Skeletal muscle tissue (tissue), 4 donors: Measurements from ENCODE around the gene OTUB1. TPM values are rescaled to one million over a fixed set of nuclear protein-coding genes. Genes with fewer than 3 reads are reported as not detected.

ENCODE experiments used
- H3K27ac ChIP-seq: one replicate; pipeline ENCODE4 v1.7.0; 2013; ENCODE audit warnings: mild to moderate bottlenecking, low read depth, low read length, inconsistent platforms
- H3K27me3 ChIP-seq, 3 donors: one replicate each; pipeline ENCODE4 v1.7.0; 2013; ENCODE audit warnings: low read length in 3 of 3; ENCODE audit not compliant: control insufficient read depth in 3 of 3, insufficient read depth in 3 of 3
- H3K36me3 ChIP-seq, 3 donors: one replicate each; pipeline ENCODE4 v1.7.0; 2013; ENCODE audit warnings: low read length in 3 of 3; ENCODE audit not compliant: control insufficient read depth in 3 of 3, insufficient read depth in 3 of 3
- H3K4me1 ChIP-seq, 3 donors: one replicate each; pipeline ENCODE4 v1.7.0; 2013; ENCODE audit warnings: low read length in 3 of 3, mild to moderate bottlenecking in 3 of 3; ENCODE audit not compliant: control insufficient read depth in 3 of 3, insufficient read depth in 3 of 3
- H3K4me3 ChIP-seq, 3 donors: one replicate each; pipeline ENCODE4 v1.7.0; 2013; ENCODE audit warnings: low read length in 3 of 3
- H3K9ac ChIP-seq, 3 donors: one replicate each; pipeline ENCODE4 v1.7.0; 2013; ENCODE audit warnings: low read length in 3 of 3, mild to moderate bottlenecking in 3 of 3, moderate library complexity in 2 of 3, low read depth in 1 of 3
- H3K9me3 ChIP-seq, 3 donors: one replicate each; pipeline ENCODE4 v1.7.0; 2013; ENCODE audit warnings: low read length in 3 of 3; ENCODE audit not compliant: control insufficient read depth in 3 of 3
- total RNA-seq: library from RNA; depleted of rRNA; stranded (reverse); fragments of >200 nt; gene quantifications from one replicate; pipeline ENCODE4 v1.2.3, GENCODE V29; 2014
- donor health status: Osteomylitis.

OTUB1 gene
- total RNA-seq, 1 donor from 2014 or later = 18.3 TPM

DNA sequence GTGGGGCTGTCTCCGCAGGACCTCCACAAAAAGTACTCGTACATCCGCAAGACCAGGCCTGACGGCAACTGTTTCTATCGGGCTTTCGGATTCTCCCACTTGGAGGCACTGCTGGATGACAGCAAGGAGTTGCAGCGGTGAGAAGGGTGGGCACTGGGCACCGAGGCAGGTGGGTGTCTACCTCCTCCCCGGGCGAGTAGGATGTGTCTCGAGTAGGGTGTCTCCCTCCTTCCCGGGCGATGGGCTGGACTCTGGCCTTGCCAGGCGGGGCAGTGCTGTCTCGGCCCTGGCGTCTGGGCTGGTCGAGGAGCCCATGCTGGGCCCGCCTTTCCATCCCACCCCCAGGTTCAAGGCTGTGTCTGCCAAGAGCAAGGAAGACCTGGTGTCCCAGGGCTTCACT is 10.3 kb downstream of the OTUB1 start:
- Histone ChIP-seq H3K27me3 (no peaks in the 10 kb centered on the region), H3K9ac (no peak overlapping the region), H3K4me3 (no peak overlapping the region), H3K4me1 (peaks cover 7 to 26% (median 15%) of the 10 kb centered on the region in 3 donors), H3K36me3 (peaks cover 13 to 29% (median 24%) of the 10 kb centered on the region in 3 donors), H3K9me3 (no peaks in the 10 kb centered on the region), H3K27ac (no peak overlapping the region)

DNA sequence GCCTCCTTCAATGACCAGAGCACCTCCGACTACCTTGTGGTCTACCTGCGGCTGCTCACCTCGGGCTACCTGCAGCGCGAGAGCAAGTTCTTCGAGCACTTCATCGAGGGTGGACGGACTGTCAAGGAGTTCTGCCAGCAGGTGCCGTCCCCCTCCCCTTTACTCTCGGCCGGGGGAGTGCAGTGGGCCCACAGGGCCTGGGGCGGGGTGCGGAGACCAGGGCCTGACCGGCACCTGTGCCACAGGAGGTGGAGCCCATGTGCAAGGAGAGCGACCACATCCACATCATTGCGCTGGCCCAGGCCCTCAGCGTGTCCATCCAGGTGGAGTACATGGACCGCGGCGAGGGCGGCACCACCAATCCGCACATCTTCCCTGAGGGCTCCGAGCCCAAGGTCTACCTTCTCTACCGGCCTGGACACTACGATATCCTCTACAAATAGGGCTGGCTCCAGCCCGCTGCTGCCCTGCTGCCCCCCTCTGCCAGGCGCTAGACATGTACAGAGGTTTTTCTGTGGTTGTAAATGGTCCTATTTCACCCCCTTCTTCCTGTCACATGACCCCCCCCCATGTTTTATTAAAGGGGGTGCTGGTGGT is 11.0 kb downstream of the OTUB1 start:
- Histone ChIP-seq H3K36me3 (peaks cover 13 to 29% (median 22%) of the 10 kb centered on the region in 3 donors), H3K27me3 (no peaks in the 10 kb centered on the region), H3K4me1 (peaks cover 14 to 33% (median 22%) of the 10 kb centered on the region in 3 donors), H3K27ac (no peak overlapping the region), H3K4me3 (no peak overlapping the region), H3K9me3 (no peaks in the 10 kb centered on the region), H3K9ac (no peak overlapping the region)

DNA sequence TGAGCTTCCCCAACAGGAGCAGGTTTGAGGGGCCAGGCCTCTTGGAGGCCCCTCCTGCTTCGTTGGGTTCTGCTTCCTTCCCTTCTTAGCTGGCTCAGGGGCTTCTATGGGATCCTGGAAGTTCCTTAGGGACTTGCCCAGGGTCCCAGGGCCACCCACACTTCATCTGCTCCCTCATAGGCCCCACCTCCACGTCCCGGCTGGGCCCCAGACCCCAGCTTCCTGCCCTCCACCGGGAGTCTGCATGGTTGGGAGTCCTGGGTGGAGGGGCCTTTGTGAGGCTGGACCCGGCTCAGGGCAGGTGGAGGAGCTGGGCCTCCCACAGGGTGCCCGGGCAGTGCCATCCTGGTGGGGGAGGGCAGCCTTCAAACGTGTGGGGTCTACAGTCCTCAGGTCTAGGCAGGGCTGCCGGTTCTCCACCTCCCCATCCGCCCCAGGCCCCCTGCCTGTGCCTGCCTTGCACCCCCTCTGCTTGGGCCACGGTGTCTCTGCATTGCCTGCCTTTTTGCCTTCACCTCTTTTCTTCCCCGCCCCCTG is 11.6 kb downstream of the OTUB1 start:
- H3K27me3 ChIP-seq = no peaks in the 10 kb centered on the region
- no peak overlapping the region for H3K9ac ChIP-seq
- peaks cover 16 to 35% (median 24%) of the 10 kb centered on the region in 3 donors for H3K4me1 ChIP-seq
- no peaks in the 10 kb centered on the region for H3K9me3 ChIP-seq
- no peak overlapping the region for H3K4me3 ChIP-seq
- peaks cover 13 to 29% (median 22%) of the 10 kb centered on the region in 3 donors for H3K36me3 ChIP-seq
- no peak overlapping the region for H3K27ac ChIP-seq

DNA sequence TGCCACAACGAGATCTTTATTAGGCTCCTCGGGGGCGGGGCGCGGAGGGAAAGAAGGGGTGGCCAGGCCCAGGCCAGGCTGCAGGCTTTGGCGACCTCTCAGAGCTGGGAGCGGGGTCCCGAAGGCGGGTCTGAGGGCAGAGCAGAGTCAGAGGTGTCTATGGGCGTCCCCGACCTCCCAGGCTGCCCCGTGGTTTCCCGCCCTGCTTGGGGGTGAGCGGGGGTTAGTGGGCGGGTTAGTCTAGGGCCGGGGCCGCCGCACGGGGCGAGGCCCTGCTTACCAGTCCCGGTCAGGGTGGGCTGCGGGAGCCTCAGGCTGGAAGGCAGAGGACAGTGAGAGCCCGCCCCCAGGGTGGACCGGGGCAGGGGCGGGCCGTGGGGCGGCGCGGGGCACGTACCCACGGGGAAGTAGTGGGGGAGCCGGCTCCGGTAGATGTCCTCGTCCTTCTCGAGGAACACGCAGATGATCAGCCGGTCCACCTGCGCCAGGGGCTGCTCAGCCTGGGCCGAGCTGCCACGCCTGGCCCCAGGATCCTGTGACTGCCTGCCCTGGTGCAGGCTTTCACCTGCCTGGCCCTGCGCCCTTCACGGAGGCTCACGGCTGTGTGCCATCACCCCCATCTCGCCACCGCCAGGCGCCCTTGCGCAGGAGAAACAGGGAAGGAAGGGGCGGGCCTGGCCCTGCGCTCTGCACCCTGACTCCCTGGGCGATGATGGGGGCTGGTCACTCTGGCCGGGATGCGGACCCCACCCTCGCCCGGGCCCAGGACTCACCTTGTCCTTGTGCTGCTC is 12.5 kb downstream of the OTUB1 start:
- Histone ChIP-seq H3K27ac (no peak overlapping the region), H3K9me3 (no peaks in the 10 kb centered on the region), H3K9ac (no peak overlapping the region), H3K36me3 (peaks cover 13 to 29% (median 25%) of the 10 kb centered on the region in 3 donors), H3K4me1 (peaks cover 16 to 31% (median 24%) of the 10 kb centered on the region in 3 donors), H3K4me3 (no peak overlapping the region), H3K27me3 (no peaks in the 10 kb centered on the region)

DNA sequence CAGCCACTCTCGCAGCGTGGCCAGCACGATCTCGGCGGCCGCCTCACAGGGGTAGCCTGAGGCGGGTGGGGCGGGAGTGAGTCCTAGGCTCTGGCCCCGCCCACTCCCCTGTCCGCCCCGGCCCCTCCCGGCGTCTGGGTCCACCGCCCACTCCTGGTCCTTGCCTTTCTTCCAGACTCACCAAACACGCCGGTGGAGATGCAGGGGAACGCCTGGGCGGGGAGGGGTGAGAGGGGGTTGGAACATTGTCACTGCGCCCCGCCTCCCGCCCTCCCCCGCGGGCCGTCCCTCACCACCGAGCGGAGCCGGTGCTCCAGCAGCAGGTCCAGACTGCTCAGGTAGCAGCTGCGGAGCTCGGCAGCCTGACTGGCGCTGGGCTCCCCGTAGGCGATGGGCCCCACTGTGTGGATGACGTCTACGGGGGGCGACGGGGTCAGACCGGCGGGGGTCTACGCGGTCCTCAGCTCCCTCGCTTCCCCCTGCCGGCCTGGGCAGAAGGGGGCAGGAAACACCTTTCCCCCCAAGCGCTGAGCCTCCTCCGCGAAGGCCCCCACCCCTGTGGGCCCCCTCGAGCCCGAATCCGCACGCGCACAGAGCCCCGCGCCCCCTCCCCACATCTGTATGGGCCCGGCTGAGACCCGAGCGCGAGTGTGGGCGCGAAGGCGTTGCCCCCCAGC is 13.2 kb downstream of the OTUB1 start:
- no peaks in the 10 kb centered on the region for H3K9me3 ChIP-seq
- peaks cover 16 to 28% (median 21%) of the 10 kb centered on the region in 3 donors for H3K4me1 ChIP-seq
- H3K9ac ChIP-seq = no peak overlapping the region
- peak overlapping the region in 1 of 3 donors; percentile 6 for H3K4me3 ChIP-seq
- no peak overlapping the region for H3K27ac ChIP-seq
- H3K27me3 ChIP-seq = no peaks in the 10 kb centered on the region
- H3K36me3 ChIP-seq = peaks cover 13 to 27% (median 25%) of the 10 kb centered on the region in 3 donors

DNA sequence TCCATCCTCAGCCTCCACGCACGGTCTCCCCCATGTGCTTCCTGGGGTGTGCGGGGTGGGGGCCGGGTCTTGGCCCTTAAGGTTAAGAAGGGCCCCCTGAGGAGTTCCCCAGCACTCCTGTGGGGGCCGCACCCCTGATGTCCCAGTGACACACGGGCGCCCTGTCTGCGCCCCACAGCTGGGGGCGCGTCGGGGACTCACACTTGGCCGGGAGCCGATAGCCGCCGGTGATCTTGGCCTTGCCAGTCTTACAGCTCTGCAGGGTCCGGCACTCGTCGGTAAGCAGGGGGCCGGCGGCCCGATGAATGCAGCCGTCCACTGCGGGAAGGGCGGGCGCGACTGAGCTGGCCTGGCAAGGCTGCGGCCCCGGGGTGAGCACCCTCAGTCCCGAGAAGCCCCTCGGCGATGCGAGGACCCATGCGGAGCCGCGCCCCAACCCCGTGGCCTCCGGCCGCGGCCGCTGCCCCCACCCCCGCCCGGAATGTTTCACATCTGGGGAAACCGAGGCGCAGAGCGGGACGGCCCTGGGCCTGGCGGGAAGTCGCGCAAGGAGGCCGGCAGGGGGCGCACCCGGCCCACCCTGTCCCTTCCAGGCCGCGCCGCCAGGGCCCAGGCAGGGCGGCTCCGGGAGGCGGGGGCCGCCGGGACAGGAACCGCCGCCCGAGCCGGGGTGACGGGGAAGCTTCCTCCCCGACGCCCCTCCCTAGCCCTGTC is 13.9 kb downstream of the OTUB1 start:
- H3K9me3 ChIP-seq = no peaks in the 10 kb centered on the region
- H3K27ac ChIP-seq = no peak overlapping the region
- peaks cover 13 to 24% (median 21%) of the 10 kb centered on the region in 3 donors for H3K36me3 ChIP-seq
- H3K27me3 ChIP-seq = no peaks in the 10 kb centered on the region
- H3K4me3 ChIP-seq = peak overlapping the region in 1 of 3 donors; percentile 35
- H3K4me1 ChIP-seq = peaks cover 16 to 28% (median 21%) of the 10 kb centered on the region in 3 donors
- H3K9ac ChIP-seq = peak overlapping the region in 1 of 3 donors; percentile 50

DNA sequence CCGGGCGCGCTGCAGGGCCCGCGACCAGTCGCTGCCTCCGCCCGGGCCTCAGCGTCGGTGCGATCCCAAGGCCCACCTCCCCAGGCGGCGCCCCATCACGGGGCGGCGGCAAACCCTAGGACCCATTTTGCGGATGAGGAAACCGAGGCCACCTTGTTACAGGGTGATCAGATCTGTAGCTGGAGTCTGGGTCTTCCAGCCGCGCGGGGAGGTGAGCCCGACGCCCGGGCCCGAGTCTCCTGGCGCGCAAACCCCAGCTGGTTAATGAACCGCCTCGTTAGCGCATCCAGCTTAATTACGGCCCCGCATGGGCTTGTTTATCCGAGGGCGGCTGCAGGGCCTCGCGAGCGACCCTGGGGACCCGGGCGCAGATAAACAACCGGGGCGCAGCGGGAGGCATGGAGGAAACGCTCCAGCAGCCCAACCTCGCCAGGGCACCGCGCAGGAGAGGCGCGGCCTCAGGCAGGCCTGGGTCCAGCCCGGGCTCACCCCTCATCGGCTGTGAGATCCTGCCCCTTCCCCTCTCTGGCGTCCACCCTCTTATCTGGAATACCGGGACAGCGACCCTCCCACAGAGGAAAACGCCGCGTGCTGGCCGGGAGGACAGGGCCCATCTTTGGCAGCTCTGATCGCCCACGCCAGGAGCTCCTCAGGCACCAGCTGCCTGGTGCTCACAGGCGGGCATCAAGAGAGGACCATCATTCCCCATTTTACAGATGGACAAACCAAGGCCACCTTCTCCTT is 14.7 kb downstream of the OTUB1 start:
- Histone ChIP-seq H3K4me3 (peak overlapping the region in 1 of 3 donors; percentile 35), H3K9me3 (no peaks in the 10 kb centered on the region), H3K27ac (no peak overlapping the region), H3K4me1 (peaks cover 16 to 28% (median 22%) of the 10 kb centered on the region in 3 donors), H3K36me3 (peaks cover 13 to 23% (median 21%) of the 10 kb centered on the region in 3 donors), H3K27me3 (no peaks in the 10 kb centered on the region), H3K9ac (peak overlapping the region in 1 of 3 donors; percentile 50)

DNA sequence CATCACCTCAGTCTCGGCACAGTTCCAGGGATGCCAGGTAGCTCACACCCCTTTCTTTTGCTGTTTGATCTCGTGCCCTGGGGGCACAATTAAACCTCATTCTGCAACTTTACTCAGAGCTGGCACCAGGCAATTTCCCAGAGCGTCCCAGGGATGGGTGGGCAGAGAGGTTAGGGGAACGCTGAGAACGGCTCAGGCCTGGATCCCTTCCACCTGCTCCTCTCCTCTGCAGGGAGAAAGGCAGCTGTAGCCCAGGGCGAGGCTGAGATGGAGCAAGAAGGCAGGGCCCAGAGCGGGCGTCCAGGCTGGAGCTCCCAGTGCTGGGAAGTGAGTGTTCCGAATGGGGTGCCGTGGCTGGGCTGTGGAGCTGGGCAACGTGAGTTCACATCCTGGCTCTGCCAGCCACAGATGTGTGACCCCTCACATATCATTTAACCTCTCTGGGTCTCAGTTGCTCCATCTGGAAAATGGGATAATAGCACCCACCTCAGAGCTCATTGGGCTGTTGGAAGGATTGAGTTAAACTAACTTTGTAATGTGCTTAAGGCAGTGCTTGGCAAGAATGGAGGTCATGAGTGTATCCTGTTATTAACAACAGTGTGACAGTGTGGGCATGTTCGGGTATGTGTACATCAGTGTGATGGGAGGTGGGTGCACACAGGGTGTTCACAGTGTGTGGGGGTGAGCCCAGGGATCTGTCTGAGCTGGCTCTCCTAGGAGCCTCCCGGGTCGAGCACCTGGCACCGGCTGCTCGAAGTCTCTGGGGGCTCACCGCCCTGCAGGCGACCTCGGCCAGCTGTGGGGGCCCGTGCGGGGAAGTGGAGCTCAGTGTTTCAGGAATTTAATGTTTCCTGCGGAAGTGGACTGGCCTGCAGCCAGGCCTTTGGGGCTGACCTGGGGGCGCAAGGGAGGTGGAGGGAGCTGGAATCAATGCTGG is 15.5 kb downstream of the OTUB1 start:
- Histone ChIP-seq H3K4me1 (peaks cover 16 to 30% (median 24%) of the 10 kb centered on the region in 3 donors), H3K9me3 (no peaks in the 10 kb centered on the region), H3K36me3 (peaks cover 7 to 15% (median 13%) of the 10 kb centered on the region in 3 donors), H3K27me3 (no peaks in the 10 kb centered on the region), H3K4me3 (no peak overlapping the region), H3K27ac (no peak overlapping the region), H3K9ac (peak overlapping the region in 1 of 3 donors; percentile 25)
